H1 (cell line): ENCODE data around the gene ZNF830. TPM values are rescaled to one million over a fixed set of nuclear protein-coding genes. Genes with fewer than 3 reads are reported as not detected.
A peak's percentile ranks its signal among the peaks of the same experiment; 100 is the strongest.

Experiments used
- ASH2L ChIP-seq: fragments of 200-600, 300-600 bp; sonication (generic); IDR thresholded peaks from one replicate; pipeline ENCODE4 v1.7.1; 2017; ENCODE audit warnings: low read length
- BACH1 ChIP-seq: IDR thresholded peaks from 2 replicates; pipeline ENCODE4 v1.6.1; 2012; ENCODE audit warnings: low read length, improper control_type of control experiment
- CBX8 ChIP-seq: fragments of 300-800, 300-1000 bp; sonication (generic); IDR thresholded peaks from 2 replicates; pipeline ENCODE4 v1.7.1; 2016; ENCODE audit warnings: low read depth, low read length, borderline replicate concordance
- CEBPB ChIP-seq: IDR thresholded peaks from 2 replicates; pipeline ENCODE4 v1.6.1; 2012; ENCODE audit warnings: low read depth, low read length
- CTBP2 ChIP-seq: IDR thresholded peaks from 2 replicates; pipeline ENCODE4 v1.7.0; 2011; ENCODE audit warnings: borderline replicate concordance, mild to moderate bottlenecking, moderate library complexity, mixed read lengths, low read length; ENCODE audit not compliant: insufficient read depth, insufficient read length
- HDAC2 ChIP-seq, 2 experiments: fragments of 300-600 bp in 1 of 2; sonication (generic) in 1 of 2; IDR thresholded peaks; 2 replicates each; pipeline ENCODE4 v1.6.1; 2011 to 2012; ENCODE audit warnings: low read depth in 2 of 2, low read length in 2 of 2, mild to moderate bottlenecking in 2 of 2, moderate library complexity in 2 of 2, borderline replicate concordance in 1 of 2, inconsistent platforms in 1 of 2
- HDAC6 ChIP-seq: IDR thresholded peaks from one replicate; pipeline ENCODE4 v1.7.1; 2012; ENCODE audit warnings: low read depth, mild to moderate bottlenecking, inconsistent platforms, low read length, moderate library complexity
- MAFK ChIP-seq: IDR thresholded peaks from 2 replicates; pipeline ENCODE4 v1.6.1; 2012; ENCODE audit warnings: low read depth, mild to moderate bottlenecking, improper control_type of control experiment, low read length
- PHF8 ChIP-seq: fragments of 200-600 bp; sonication (generic); conservative IDR thresholded peaks from 2 replicates; pipeline ENCODE4 v1.7.1; 2012; ENCODE audit warnings: low read depth, mild to moderate bottlenecking, inconsistent platforms, low read length, moderate library complexity
- RAD21 ChIP-seq, 2 experiments: IDR thresholded peaks in 1 of 2; conservative IDR thresholded peaks in 1 of 2; 2 replicates each; pipeline ENCODE4 v1.6.1; 2011; ENCODE audit warnings: low read depth in 2 of 2, low read length in 2 of 2, improper control_type of control experiment in 1 of 2, inconsistent platforms in 1 of 2, mild to moderate bottlenecking in 1 of 2, moderate library complexity in 1 of 2
- RFX5 ChIP-seq: IDR thresholded peaks from 2 replicates; pipeline ENCODE4 v1.6.1; 2011; ENCODE audit warnings: low read depth, low read length, improper control_type of control experiment, borderline replicate concordance
- RNF2 ChIP-seq: fragments of 200-900, 300-1000 bp; sonication (generic); IDR thresholded peaks from 2 replicates; pipeline ENCODE4 v1.7.1; 2016; ENCODE audit warnings: borderline replicate concordance, low read depth, mild to moderate bottlenecking, antibody characterized with exemption, low read length; ENCODE audit not compliant: poor library complexity, severe bottlenecking; ENCODE audit errors: missing control alignments
- RXRA ChIP-seq: IDR thresholded peaks from 2 replicates; pipeline ENCODE4 v1.6.1; 2011; ENCODE audit warnings: low read depth, mild to moderate bottlenecking, low read length, moderate library complexity; ENCODE audit not compliant: insufficient read depth
- SIN3A ChIP-seq, 2 experiments: IDR thresholded peaks in 1 of 2; conservative IDR thresholded peaks in 1 of 2; 2 replicates each; pipeline ENCODE4 v1.6.1; 2011 to 2012; ENCODE audit warnings: low read length in 2 of 2, improper control_type of control experiment in 1 of 2, low read depth in 1 of 2, mild to moderate bottlenecking in 1 of 2
- SIX5 ChIP-seq: IDR thresholded peaks from 2 replicates; pipeline ENCODE4 v1.6.1; 2011; ENCODE audit warnings: mild to moderate bottlenecking, low read depth, low read length
- SP4 ChIP-seq: IDR thresholded peaks from 2 replicates; pipeline ENCODE4 v1.6.1; 2012; ENCODE audit warnings: low read length, inconsistent platforms
- SRF ChIP-seq: IDR thresholded peaks from 2 replicates; pipeline ENCODE4 v1.6.1; 2011; ENCODE audit warnings: mild to moderate bottlenecking, low read depth, low read length, moderate library complexity
- SUZ12 ChIP-seq: fragments of 200-600 bp; sonication (generic); IDR thresholded peaks from 2 replicates; pipeline ENCODE4 v1.6.1; 2012; ENCODE audit warnings: mild to moderate bottlenecking, inconsistent platforms, low read length, moderate library complexity, mixed read lengths
- TAF7 ChIP-seq: optimal IDR thresholded peaks from 2 replicates; pipeline ENCODE3; 2011; ENCODE audit warnings: low read depth, mild to moderate bottlenecking, inconsistent platforms, low read length, moderate library complexity, borderline replicate concordance
- polyA plus RNA-seq, 7 experiments: library from polyadenylated mRNA; depleted of rRNA in 3 of 7; stranded (reverse) in 5 of 7; unstranded in 2 of 7; fragments of >200 nt in 5 of 7; fragments of 200-250 nt in 2 of 7; gene quantifications; 1 replicate in 5 of 7; 2 replicates in 1 of 7; 4 replicates in 1 of 7; pipeline versions ENCODE4 v1.2.1 to v1.2.3, GENCODE V29; 2011 to 2013; ENCODE audit warnings: missing spikeins in 2 of 7, mixed read lengths in 2 of 7
- total RNA-seq: library from RNA; stranded (reverse); fragmentation: NEBNext Ultra II Directional; extraction: Animal tissue kit (Norgen Biotek cat#: 25700); gene quantifications from 2 replicates; pipeline ENCODE4 v1.2.1, GENCODE V29; 2021
- TF ChIP-seq, protein P1 (sequence below), 3 experiments: IDR thresholded peaks; 1 replicate in 2 of 3; 2 replicates in 1 of 3; pipeline versions ENCODE4 v1.5.1 to v1.6.1; 2011; ENCODE audit warnings: low read length in 3 of 3, mild to moderate bottlenecking in 3 of 3, inconsistent platforms in 2 of 3, low read depth in 1 of 3, moderate library complexity in 1 of 3; ENCODE audit not compliant: insufficient read depth in 1 of 3; ENCODE audit errors: control extremely low read depth in 1 of 3

The ZNF830 gene
- total and polyA plus RNA-seq, 2 of the 8 experiments (the other 6 are each of a cell fraction or from before 2014, with no cell fraction given) = 4.2 to 19.9 TPM

DNA sequence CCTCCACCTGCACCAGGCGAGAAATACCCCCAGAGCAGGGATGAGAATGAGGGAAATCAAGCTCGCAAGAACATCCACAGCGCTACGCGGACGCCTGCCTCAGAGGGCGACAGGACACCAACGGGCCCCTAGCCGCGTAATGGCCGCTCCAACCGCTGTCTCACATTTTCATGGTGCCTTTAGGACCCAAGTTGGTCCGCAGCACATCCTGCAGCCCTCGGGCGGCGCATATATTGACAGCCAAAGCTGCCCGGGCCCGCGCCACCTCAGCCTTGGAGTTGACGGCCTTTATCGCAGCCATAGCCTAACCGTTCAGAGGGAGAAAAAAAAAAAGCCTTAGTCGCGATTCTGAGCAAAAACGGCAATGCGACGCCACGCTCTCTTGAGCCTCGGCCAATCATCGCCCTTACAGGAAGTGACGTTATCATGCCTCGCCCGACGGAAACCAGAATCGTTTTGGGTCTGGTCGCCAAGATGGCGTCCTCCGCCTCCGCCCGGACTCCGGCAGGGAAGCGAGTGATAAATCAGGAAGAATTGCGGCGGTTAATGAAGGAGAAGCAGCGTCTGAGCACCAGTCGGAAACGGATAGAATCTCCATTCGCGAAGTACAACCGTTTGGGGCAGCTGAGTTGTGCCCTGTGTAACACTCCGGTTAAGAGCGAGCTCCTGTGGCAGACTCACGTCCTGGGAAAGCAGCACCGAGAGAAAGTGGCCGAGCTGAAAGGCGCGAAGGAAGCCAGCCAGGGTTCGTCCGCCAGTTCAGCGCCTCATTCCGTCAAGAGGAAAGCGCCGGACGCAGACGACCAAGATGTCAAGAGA, at the start of gene ZNF830, which contains the start of gene CCT6B (continued):
- TF ChIP-seq, protein P1, sequence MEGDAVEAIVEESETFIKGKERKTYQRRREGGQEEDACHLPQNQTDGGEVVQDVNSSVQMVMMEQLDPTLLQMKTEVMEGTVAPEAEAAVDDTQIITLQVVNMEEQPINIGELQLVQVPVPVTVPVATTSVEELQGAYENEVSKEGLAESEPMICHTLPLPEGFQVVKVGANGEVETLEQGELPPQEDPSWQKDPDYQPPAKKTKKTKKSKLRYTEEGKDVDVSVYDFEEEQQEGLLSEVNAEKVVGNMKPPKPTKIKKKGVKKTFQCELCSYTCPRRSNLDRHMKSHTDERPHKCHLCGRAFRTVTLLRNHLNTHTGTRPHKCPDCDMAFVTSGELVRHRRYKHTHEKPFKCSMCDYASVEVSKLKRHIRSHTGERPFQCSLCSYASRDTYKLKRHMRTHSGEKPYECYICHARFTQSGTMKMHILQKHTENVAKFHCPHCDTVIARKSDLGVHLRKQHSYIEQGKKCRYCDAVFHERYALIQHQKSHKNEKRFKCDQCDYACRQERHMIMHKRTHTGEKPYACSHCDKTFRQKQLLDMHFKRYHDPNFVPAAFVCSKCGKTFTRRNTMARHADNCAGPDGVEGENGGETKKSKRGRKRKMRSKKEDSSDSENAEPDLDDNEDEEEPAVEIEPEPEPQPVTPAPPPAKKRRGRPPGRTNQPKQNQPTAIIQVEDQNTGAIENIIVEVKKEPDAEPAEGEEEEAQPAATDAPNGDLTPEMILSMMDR (IDR thresholded peaks at IDR 0.05; ENCODE audit: control extremely low read depth in 1 of 3, insufficient read depth in 1 of 3, low read depth in 1 of 3, low read length in 3 of 3) = no peak
- TF ChIP-seq CTBP2 (no peak), RAD21 (IDR thresholded peaks at IDR 0.05 in 1 of 2, conservative IDR thresholded peaks at IDR 0.05 in 1 of 2; ENCODE audit: low read depth in 2 of 2, low read length in 2 of 2) (no peak), SIN3A (conservative IDR thresholded peaks at IDR 0.05 in 1 of 2, IDR thresholded peaks at IDR 0.05 in 1 of 2; ENCODE audit: low read depth in 1 of 2, low read length in 2 of 2) (peak; percentile 41 to 78; a peak in 1 of 4 replicates), RNF2 (no peak), RXRA (no peak), PHF8 (peak; percentile 94), HDAC6 (no peak), SRF (peak; percentile 46), CBX8 (no peak), BACH1 (peak; percentile 79), HDAC2 (IDR thresholded peaks at IDR 0.05; ENCODE audit: borderline replicate concordance in 1 of 2, low read depth in 2 of 2, low read length in 2 of 2) (peak in 1 of 2 experiments; percentile 100; a peak in 2 of 4 replicates), CEBPB (no peak), SP4 (peak; percentile 59; the same call in 1 of the 2 replicates), TAF7 (peak; percentile 63), SUZ12 (no peak), MAFK (no peak), ASH2L (peak; percentile 95), RFX5 (no peak), SIX5 (no peak)
